ENCODE data around the gene ATG4C.
A peak's percentile ranks its signal among the peaks of the same experiment; 100 is the strongest.
"Not testable (repeated sequence)": the region's sequence is repeated elsewhere in the genome, so short reads cannot be mapped to it uniquely, and the experiment has no call there.

Gene ATG4C

GRCh38 chr1:62783736-62784508, at the start of gene ATG4C:
TSS of gene ATG4C (plus strand) at chr1:62784132. CDS start at chr1:62803787, 19,655 bp downstream.
- peak; percentile 98 for DNase-seq

GRCh38 chr1:62735491-62736171, 48.3 kb upstream of the ATG4C start:
- no peak for DNase-seq

GRCh38 chr1:62740701-62741100, 43.2 kb upstream of the ATG4C start:
- DNase-seq: not testable (repeated sequence)

GRCh38 chr1:62744611-62745577, 39.0 kb upstream of the ATG4C start:
- no peak for DNase-seq

GRCh38 chr1:62746086-62746808, 37.7 kb upstream of the ATG4C start:
- DNase-seq: peak; percentile 78

- DNase-seq: no peak
Measured at GRCh38 chr1:62746809-62747138, 37.2 kb upstream of the ATG4C start.

GRCh38 chr1:62753031-62753965, 30.6 kb upstream of the ATG4C start:
- no peak for DNase-seq

- not testable (repeated sequence) for DNase-seq
Measured at GRCh38 chr1:62754938-62755337, 29.0 kb upstream of the ATG4C start.

GRCh38 chr1:62756255-62756884, 27.6 kb upstream of the ATG4C start:
- not testable (repeated sequence) for DNase-seq

GRCh38 chr1:62759232-62759875, 24.6 kb upstream of the ATG4C start:
- DNase-seq: not testable (repeated sequence)

GRCh38 chr1:62760021-62760782, 23.7 kb upstream of the ATG4C start:
- DNase-seq: not testable (repeated sequence)

GRCh38 chr1:62761223-62761870, 22.6 kb upstream of the ATG4C start:
- not testable (repeated sequence) for DNase-seq

GRCh38 chr1:62762027-62762426, 21.9 kb upstream of the ATG4C start:
- DNase-seq: not testable (repeated sequence)

- DNase-seq: no peak
Measured at GRCh38 chr1:62765981-62766380, 18.0 kb upstream of the ATG4C start.

GRCh38 chr1:62768551-62768950, 15.4 kb upstream of the ATG4C start:
- DNase-seq: not testable (repeated sequence)

GRCh38 chr1:62772607-62773295, 11.2 kb upstream of the ATG4C start:
- no peak for DNase-seq

GRCh38 chr1:62774006-62774405, 9.9 kb upstream of the ATG4C start:
- no peak for DNase-seq

- no peak for DNase-seq
Measured at GRCh38 chr1:62774971-62775595, 8.8 kb upstream of the ATG4C start.

Data from NCI-H2171 treated with DMSO at 0.1 percent for 48 hours (cell line).